ENCODE results near the gene ZMYM2. TPM values are rescaled to one million over a fixed set of nuclear protein-coding genes. Genes with fewer than 3 reads are reported as not detected.

The ZMYM2 gene
- total RNA-seq, 1 donor from 2014 or later = 51.7 TPM

DNA sequence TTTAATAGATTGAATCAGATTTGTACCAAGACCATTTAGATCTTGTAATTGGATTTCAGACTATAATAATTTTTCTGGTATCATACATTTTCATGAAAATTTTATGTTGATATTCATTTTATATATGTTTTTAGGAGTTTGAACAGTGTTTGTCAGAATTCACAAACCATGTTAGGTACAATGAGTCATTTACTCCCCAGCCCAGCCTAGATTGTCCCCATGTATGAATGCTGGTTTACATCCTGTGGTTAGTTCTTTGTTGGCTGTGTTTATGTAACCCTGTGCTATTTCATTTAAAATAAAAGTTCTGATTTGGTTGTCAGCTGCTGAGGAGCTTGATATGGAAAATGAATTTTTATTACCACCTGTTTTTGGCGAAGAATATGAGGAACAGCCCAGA lies 105.6 kb downstream of the ZMYM2 start:
- H3K4me3 ChIP-seq (ENCODE audit: low read depth, low read length) = no peak overlapping the region
- no peaks in the 10 kb centered on the region for H3K27me3 ChIP-seq (ENCODE audit: control insufficient read depth, insufficient read depth, low read length)
- peaks cover 2% of the 10 kb centered on the region for H3K36me3 ChIP-seq (ENCODE audit: control insufficient read depth, insufficient read depth, low read length)
- TF ChIP-seq, protein P1, sequence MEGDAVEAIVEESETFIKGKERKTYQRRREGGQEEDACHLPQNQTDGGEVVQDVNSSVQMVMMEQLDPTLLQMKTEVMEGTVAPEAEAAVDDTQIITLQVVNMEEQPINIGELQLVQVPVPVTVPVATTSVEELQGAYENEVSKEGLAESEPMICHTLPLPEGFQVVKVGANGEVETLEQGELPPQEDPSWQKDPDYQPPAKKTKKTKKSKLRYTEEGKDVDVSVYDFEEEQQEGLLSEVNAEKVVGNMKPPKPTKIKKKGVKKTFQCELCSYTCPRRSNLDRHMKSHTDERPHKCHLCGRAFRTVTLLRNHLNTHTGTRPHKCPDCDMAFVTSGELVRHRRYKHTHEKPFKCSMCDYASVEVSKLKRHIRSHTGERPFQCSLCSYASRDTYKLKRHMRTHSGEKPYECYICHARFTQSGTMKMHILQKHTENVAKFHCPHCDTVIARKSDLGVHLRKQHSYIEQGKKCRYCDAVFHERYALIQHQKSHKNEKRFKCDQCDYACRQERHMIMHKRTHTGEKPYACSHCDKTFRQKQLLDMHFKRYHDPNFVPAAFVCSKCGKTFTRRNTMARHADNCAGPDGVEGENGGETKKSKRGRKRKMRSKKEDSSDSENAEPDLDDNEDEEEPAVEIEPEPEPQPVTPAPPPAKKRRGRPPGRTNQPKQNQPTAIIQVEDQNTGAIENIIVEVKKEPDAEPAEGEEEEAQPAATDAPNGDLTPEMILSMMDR (IDR thresholded peaks at IDR 0.05; ENCODE audit: insufficient read depth, low read length, poor library complexity, severe bottlenecking) = no peak
- DNase-seq (ENCODE audit: low read depth) = no peak

- no peak for DNase-seq (ENCODE audit: low read depth)
- TF ChIP-seq, protein P1 (IDR thresholded peaks at IDR 0.05; ENCODE audit: insufficient read depth, low read length, poor library complexity, severe bottlenecking) = no peak
- Histone ChIP-seq H3K36me3 (ENCODE audit: control insufficient read depth, insufficient read depth, low read length) (peaks cover 1% of the 10 kb centered on the region), H3K27me3 (ENCODE audit: control insufficient read depth, insufficient read depth, low read length) (no peaks in the 10 kb centered on the region), H3K4me3 (ENCODE audit: low read depth, low read length) (no peak overlapping the region)
Measured at GRCh38 chr13:20065516-20065915, 107.0 kb downstream of the ZMYM2 start.

- H3K4me3 ChIP-seq (ENCODE audit: low read depth, low read length) = no peak overlapping the region
- no peaks in the 10 kb centered on the region for H3K27me3 ChIP-seq (ENCODE audit: control insufficient read depth, insufficient read depth, low read length)
- DNase-seq (ENCODE audit: low read depth) = no peak
- H3K36me3 ChIP-seq (ENCODE audit: control insufficient read depth, insufficient read depth, low read length) = no peaks in the 10 kb centered on the region
- TF ChIP-seq, protein P1 (IDR thresholded peaks at IDR 0.05; ENCODE audit: insufficient read depth, low read length, poor library complexity, severe bottlenecking) = no peak
Measured at GRCh38 chr13:20069956-20070355, 111.4 kb downstream of the ZMYM2 start.

- H3K4me3 ChIP-seq (ENCODE audit: low read depth, low read length) = no peak overlapping the region
- H3K27me3 ChIP-seq (ENCODE audit: control insufficient read depth, insufficient read depth, low read length) = no peaks in the 10 kb centered on the region
- TF ChIP-seq, protein P1 (IDR thresholded peaks at IDR 0.05; ENCODE audit: insufficient read depth, low read length, poor library complexity, severe bottlenecking) = no peak
- no peak for DNase-seq (ENCODE audit: low read depth)
- H3K36me3 ChIP-seq (ENCODE audit: control insufficient read depth, insufficient read depth, low read length) = no peaks in the 10 kb centered on the region
Measured at GRCh38 chr13:20073775-20074174, 115.2 kb downstream of the ZMYM2 start.

DNA sequence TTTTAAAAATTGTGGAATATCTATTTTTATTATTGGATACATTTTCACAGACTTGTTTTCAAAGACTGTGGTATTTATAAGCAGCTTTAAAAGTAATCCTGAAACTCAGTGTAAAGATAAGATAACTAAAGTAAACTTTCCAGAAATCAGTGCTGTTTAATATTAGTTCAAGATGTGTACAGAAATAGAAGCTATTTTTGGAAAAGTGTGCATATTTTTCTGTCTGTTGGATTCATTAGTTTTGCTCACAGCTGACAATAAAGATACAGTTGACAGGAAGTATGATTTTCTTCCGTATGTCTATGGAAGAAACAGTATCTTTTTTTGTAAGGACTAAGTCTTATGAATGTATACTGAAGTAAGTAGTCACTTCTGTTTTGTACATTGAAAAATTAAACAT lies 116.4 kb downstream of the ZMYM2 start:
- no peak for DNase-seq (ENCODE audit: low read depth)
- Histone ChIP-seq H3K36me3 (ENCODE audit: control insufficient read depth, insufficient read depth, low read length) (no peaks in the 10 kb centered on the region), H3K27me3 (ENCODE audit: control insufficient read depth, insufficient read depth, low read length) (no peaks in the 10 kb centered on the region), H3K4me3 (ENCODE audit: low read depth, low read length) (no peak overlapping the region)
- TF ChIP-seq, protein P1 (IDR thresholded peaks at IDR 0.05; ENCODE audit: insufficient read depth, low read length, poor library complexity, severe bottlenecking) = no peak

DNA sequence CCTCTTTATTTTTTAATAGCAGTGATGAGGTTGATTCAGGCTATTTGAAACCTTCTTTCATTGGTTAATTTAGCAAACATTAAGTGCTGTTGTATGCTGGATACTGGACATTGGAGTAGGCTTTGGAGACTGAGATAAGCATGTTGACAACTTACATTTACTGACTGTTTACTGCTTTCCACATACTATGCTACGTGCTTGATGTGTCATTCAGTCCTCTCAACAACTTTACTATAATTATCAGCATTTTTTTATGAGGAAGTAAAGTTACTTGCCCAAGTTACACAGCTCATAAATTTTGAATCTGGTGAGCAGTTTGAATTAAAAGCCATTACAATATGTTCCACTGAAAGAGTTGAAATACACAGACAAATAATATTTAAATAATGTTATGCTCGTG lies 118.6 kb downstream of the ZMYM2 start:
- Histone ChIP-seq H3K4me3 (ENCODE audit: low read depth, low read length) (no peak overlapping the region), H3K36me3 (ENCODE audit: control insufficient read depth, insufficient read depth, low read length) (no peaks in the 10 kb centered on the region), H3K27me3 (ENCODE audit: control insufficient read depth, insufficient read depth, low read length) (no peaks in the 10 kb centered on the region)
- TF ChIP-seq, protein P1 (IDR thresholded peaks at IDR 0.05; ENCODE audit: insufficient read depth, low read length, poor library complexity, severe bottlenecking) = no peak
- DNase-seq (ENCODE audit: low read depth) = no peak
